Measurements from ENCODE around the gene MAP2K5. TPM values are rescaled to one million over a fixed set of nuclear protein-coding genes. Genes with fewer than 3 reads are reported as not detected.

Gene MAP2K5
- total RNA-seq, 1 donor from 2014 or later = 29.8 TPM

DNA sequence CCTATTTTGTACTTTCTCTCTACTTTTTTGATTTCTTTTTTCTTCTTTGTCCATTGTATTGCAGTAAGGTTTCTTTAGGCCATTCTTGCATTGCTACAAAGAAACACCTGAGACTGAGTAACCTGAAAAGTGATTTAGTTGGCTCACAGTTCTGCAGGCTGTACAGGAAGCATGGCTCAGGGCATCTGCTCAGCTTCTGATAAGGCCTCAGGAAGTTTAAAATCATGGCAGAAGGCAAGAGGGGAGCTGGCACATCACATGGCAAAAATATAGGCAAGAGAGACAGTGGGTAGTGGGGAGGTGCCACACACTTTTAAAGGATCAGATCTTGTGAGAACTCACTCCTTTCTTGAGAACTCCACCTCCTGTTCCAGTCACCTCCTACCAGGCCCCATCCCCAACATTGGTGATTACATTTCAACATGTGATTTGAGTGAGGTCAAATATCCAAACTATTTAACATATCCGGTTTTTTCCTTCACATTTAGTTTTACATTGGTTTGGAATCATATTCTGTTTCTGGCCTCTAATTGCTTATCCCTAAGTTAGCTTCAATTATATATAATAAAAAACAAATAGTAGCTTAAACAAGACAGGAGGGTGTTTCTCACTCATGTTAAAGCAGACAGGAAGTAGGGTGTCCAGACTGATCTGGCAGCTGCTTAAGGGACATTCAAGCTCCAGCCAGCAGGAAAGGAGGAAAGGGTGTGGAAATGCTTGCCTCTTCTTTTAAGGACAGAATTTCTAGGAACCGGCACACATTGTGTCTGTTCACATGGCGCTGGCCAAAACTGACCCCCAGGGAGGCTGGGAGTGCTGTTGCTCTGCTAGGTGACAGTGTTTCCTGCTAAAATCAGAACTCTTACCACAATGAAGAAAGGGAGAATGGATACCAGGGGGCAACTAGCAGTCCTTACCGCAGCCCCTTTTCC is 254.0 kb downstream of the MAP2K5 start:
- Mint-ChIP-seq H3K4me3 (no peak overlapping the region), H3K36me3 (peaks cover 16% of the 10 kb centered on the region), H3K27ac (no peak overlapping the region), H3K4me1 (peaks cover 18% of the 10 kb centered on the region), H3K9me3 (peaks cover 15% of the 10 kb centered on the region), H3K27me3 (ENCODE audit: low read depth) (peaks cover 1% of the 10 kb centered on the region)
- TF ChIP-seq CTCF (IDR thresholded peaks at IDR 0.05; ENCODE audit: unreplicated experiment) = no peak
- DNase-seq (ENCODE audit: low spot score in 2 of 2, unreplicated experiment in 2 of 2) = no peak

DNA sequence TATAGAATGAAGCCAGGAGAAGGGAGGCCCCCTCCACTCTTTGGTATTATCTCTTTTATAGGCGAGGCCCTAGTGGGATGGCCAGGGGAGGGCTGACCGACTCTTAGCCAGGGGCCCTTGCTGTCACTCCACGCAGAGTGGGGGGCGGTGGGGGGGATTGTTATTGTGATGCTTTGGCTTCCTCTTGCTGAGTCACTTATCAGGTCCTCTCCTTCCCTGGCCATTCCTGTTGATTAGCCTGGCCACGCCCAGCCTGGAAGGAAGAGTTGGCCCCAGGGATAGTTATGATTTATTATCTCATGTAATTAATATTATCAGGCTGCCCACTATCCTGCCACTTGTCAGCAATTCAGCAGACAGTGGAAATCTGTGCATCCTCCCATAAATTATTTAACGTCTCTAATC is 257.3 kb downstream of the MAP2K5 start:
- peaks cover 15% of the 10 kb centered on the region for H3K9me3 Mint-ChIP-seq
- peaks cover 10% of the 10 kb centered on the region for H3K36me3 Mint-ChIP-seq
- H3K4me3 Mint-ChIP-seq = no peak overlapping the region
- H3K4me1 Mint-ChIP-seq = peaks cover 10% of the 10 kb centered on the region
- peaks cover 1% of the 10 kb centered on the region for H3K27me3 Mint-ChIP-seq (ENCODE audit: low read depth)
- no peak for TF ChIP-seq CTCF (IDR thresholded peaks at IDR 0.05; ENCODE audit: unreplicated experiment)
- no peak overlapping the region for H3K27ac Mint-ChIP-seq
- no peak for DNase-seq (ENCODE audit: low spot score in 2 of 2, unreplicated experiment in 2 of 2)

DNA sequence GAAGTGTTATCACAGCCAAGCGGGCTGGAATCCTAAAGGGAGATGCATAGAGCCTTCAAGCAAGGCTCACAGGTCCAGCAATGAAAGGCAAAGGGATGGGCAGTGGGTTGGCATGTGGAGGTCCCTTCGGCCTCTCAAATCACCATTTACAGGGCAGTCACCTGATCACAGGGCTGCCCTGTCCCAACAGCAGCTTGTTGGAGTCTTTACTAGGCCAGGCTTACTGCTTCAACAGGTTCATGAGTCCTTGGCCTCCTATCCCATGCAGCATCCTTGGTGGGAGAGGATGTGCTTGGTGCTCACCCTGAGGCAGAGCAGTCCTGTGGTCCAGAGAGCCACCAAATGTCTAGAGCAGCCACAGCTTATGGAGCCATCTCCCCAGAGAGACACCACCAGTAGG is 258.6 kb downstream of the MAP2K5 start:
- DNase-seq (ENCODE audit: low spot score in 2 of 2, unreplicated experiment in 2 of 2) = no peak
- Mint-ChIP-seq H3K4me3 (no peak overlapping the region), H3K36me3 (peaks cover under 1% of the 10 kb centered on the region), H3K27ac (no peak overlapping the region), H3K27me3 (ENCODE audit: low read depth) (peaks cover 1% of the 10 kb centered on the region), H3K9me3 (peaks cover 1% of the 10 kb centered on the region), H3K4me1 (peaks cover 10% of the 10 kb centered on the region)
- TF ChIP-seq CTCF (IDR thresholded peaks at IDR 0.05; ENCODE audit: unreplicated experiment) = no peak

GRCh38 chr15:67801926-67802914 is 259.7 kb downstream of the MAP2K5 start:
- no peaks in the 10 kb centered on the region for H3K36me3 Mint-ChIP-seq
- no peak for TF ChIP-seq CTCF (IDR thresholded peaks at IDR 0.05; ENCODE audit: unreplicated experiment)
- H3K4me3 Mint-ChIP-seq = no peak overlapping the region
- no peak for DNase-seq (ENCODE audit: low spot score in 2 of 2, unreplicated experiment in 2 of 2)
- H3K27me3 Mint-ChIP-seq (ENCODE audit: low read depth) = peaks cover 1% of the 10 kb centered on the region
- no peaks in the 10 kb centered on the region for H3K9me3 Mint-ChIP-seq
- H3K4me1 Mint-ChIP-seq = peaks cover 10% of the 10 kb centered on the region
- no peak overlapping the region for H3K27ac Mint-ChIP-seq

DNA sequence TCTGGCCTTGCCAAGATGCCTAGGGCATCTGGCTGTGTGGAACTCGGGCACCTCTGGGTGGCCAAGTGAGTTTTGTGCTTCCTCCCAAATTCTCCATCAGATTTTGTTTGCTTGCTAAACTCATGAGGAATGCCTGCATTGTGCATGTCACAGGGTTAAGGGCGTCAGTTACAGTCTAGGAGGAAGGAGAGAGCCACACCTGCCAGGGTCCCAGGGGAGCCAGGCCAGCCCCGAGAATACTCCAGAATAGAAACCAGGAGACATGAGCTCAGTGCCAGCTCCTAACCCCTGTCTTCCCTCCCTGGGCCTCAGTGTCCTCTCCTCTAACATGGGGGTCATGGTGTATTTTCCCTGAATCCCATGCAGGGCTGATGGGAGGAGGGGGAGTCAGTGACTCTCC is 260.8 kb downstream of the MAP2K5 start:
- no peak for TF ChIP-seq CTCF (IDR thresholded peaks at IDR 0.05; ENCODE audit: unreplicated experiment)
- peaks cover 10% of the 10 kb centered on the region for H3K4me1 Mint-ChIP-seq
- H3K36me3 Mint-ChIP-seq = peaks cover 2% of the 10 kb centered on the region
- peaks cover 1% of the 10 kb centered on the region for H3K27me3 Mint-ChIP-seq (ENCODE audit: low read depth)
- H3K27ac Mint-ChIP-seq = no peak overlapping the region
- no peak for DNase-seq (ENCODE audit: low spot score in 2 of 2, unreplicated experiment in 2 of 2)
- H3K4me3 Mint-ChIP-seq = no peak overlapping the region
- no peaks in the 10 kb centered on the region for H3K9me3 Mint-ChIP-seq
